Epithelial cell of esophagus (primary cell): ENCODE measurements around the gene SLC8A2.

Experiments used
- DNase-seq: peaks from one replicate; pipeline ENCODE4 v3.0.0; 2010; ENCODE audit warnings: low read depth
- H3K4me3 ChIP-seq: 2 replicates; pipeline ENCODE4 v1.5.1; 2011; ENCODE audit warnings: mild to moderate bottlenecking, low read length, control low read depth
- TF ChIP-seq, protein P1 (sequence below): IDR thresholded peaks from 2 replicates; pipeline ENCODE4 v1.5.1; 2011; ENCODE audit warnings: low read depth, mild to moderate bottlenecking, low read length, control low read depth, inconsistent platforms; ENCODE audit not compliant: insufficient read depth; ENCODE audit errors: missing control alignments

Gene SLC8A2

GRCh38 chr19:47469719-47470118, 2.0 kb downstream of the SLC8A2 start:
- TF ChIP-seq, protein P1, sequence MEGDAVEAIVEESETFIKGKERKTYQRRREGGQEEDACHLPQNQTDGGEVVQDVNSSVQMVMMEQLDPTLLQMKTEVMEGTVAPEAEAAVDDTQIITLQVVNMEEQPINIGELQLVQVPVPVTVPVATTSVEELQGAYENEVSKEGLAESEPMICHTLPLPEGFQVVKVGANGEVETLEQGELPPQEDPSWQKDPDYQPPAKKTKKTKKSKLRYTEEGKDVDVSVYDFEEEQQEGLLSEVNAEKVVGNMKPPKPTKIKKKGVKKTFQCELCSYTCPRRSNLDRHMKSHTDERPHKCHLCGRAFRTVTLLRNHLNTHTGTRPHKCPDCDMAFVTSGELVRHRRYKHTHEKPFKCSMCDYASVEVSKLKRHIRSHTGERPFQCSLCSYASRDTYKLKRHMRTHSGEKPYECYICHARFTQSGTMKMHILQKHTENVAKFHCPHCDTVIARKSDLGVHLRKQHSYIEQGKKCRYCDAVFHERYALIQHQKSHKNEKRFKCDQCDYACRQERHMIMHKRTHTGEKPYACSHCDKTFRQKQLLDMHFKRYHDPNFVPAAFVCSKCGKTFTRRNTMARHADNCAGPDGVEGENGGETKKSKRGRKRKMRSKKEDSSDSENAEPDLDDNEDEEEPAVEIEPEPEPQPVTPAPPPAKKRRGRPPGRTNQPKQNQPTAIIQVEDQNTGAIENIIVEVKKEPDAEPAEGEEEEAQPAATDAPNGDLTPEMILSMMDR, result no peak
- no peak for DNase-seq
- H3K4me3 ChIP-seq, result no peak overlapping the region

DNA sequence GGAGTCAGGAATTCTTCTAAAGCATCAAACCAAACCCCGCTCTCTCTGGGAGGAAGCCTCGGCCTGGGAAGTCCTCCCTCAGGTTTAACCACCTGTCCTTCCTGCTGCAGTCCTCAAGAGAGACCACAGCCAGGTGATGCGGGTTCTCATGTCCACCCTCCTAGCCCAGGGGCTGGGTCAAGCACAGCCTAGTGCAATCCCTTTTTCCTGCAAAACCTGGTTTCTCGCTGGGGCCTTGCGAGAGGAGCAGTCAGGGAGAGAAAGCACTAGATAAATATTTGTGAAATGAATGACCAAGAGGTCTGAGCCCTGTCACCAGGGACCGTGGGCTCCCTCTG, 2.4 kb downstream of the SLC8A2 start:
- DNase-seq, result no peak
- no peak overlapping the region for H3K4me3 ChIP-seq
- TF ChIP-seq, protein P1, result no peak

- DNase-seq, result no peak
- H3K4me3 ChIP-seq, result no peak overlapping the region
- TF ChIP-seq, protein P1, result no peak
Measured at GRCh38 chr19:47467914-47468313, 3.8 kb downstream of the SLC8A2 start.

- TF ChIP-seq, protein P1, result no peak
- DNase-seq, result no peak
- no peak overlapping the region for H3K4me3 ChIP-seq
Measured at GRCh38 chr19:47465957-47466356, 5.7 kb downstream of the SLC8A2 start.

DNA sequence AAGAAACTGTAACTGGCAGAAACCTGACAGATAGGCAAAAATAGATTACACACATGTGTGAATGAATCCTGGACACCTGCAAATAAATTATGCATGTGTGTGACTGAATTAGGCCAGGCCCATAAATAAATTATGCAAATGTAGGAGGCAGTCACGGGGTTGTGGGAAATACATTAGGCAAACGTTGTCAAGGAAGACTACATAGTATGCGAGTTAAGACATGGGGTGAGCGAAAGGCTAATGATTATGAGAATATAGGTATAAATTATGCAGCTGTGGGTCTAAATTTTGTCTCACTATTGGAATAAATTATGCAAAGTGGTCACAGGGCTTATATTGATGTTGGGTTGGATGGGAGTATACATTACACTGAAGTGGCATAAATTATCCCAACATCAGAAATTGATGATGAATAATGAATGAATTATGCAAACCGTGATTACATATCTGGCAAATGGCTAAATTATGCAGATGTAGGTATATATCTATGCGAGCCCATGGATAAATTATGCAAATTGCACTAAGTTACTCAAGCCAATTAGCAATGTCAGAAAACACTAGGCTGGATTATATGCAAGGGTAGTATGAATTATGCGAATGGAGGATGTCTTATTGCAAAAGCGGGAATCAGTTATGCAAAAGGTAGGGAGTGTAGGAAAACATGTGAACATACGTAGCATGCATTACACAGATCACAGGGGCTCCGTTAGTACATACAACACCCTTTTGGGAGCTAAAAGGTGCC, 6.8 kb downstream of the SLC8A2 start:
- H3K4me3 ChIP-seq, result no peak overlapping the region
- DNase-seq, result no peak
- TF ChIP-seq, protein P1, result no peak

DNA sequence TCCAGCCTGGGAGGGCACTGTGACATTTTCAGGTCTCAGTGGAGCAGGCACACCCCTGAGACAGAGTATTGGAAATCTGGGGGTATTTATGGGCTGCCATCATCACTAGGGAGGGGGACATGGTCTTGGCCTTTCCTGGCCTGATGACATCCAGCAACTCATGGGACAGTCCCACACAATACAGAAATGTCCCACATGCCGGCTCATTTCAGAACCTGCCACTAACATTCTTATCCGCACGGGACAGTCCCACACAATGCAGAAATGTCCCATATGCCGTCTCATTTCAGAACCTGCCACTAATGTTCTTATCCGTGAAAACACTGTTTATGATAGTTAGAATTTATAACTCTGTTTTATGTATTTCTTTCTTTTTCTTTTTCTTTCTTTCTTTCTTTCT, 9.8 kb downstream of the SLC8A2 start:
- TF ChIP-seq, protein P1, result no peak
- DNase-seq, result no peak
- no peak overlapping the region for H3K4me3 ChIP-seq

DNA sequence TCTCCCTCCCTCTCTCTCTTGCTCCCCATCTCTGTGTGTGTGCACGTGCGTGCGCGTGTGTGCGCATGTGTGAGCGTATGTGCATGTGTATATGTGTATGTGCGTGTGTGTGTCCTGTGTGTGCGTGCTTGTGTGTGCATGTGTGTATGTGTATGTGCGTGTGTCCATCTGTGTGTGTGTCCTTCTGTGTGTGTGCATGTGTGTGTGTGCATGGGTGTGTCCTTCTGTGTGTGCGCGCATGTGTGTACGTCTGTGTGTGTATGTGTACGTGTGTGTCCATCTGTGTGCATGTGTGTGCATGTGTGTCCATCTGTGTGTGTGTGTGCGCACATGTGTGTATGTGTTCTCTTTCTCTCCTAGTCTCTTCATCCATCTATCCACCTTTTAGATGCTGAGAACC, 12.2 kb downstream of the SLC8A2 start:
- no peak for DNase-seq
- TF ChIP-seq, protein P1, result no peak
- H3K4me3 ChIP-seq, result no peak overlapping the region
